ENCODE data around the gene TOMM22. TPM values are rescaled to one million over a fixed set of nuclear protein-coding genes. Genes with fewer than 3 reads are reported as not detected.

The TOMM22 gene
- total RNA-seq, 1 donor from 2014 or later, result 108 TPM

DNA sequence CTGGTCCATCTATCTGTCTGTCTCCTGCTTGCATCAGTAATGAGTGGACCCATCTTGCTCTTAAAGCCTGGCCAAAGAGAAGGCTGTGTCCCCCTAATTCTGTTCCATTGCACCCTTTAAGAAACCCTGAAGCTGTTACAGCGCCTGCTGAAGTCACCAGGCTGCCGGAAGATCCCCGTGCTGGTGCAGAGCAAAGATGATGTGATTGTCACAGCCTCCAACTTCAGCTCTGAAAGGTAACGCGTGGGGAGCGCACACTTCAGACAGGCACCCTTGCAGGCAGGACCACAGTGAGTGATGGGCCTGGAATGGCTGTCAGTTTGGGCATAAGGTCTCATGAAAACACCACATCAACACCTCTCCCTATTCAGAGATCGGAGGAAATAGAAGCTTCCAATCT lies 42.4 kb downstream of the TOMM22 start:
- TF ChIP-seq, protein P1, sequence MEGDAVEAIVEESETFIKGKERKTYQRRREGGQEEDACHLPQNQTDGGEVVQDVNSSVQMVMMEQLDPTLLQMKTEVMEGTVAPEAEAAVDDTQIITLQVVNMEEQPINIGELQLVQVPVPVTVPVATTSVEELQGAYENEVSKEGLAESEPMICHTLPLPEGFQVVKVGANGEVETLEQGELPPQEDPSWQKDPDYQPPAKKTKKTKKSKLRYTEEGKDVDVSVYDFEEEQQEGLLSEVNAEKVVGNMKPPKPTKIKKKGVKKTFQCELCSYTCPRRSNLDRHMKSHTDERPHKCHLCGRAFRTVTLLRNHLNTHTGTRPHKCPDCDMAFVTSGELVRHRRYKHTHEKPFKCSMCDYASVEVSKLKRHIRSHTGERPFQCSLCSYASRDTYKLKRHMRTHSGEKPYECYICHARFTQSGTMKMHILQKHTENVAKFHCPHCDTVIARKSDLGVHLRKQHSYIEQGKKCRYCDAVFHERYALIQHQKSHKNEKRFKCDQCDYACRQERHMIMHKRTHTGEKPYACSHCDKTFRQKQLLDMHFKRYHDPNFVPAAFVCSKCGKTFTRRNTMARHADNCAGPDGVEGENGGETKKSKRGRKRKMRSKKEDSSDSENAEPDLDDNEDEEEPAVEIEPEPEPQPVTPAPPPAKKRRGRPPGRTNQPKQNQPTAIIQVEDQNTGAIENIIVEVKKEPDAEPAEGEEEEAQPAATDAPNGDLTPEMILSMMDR (IDR thresholded peaks at IDR 0.05; ENCODE audit: unreplicated experiment), result no peak
- no peak for DNase-seq (ENCODE audit: low spot score)
- H3K4me3 Mint-ChIP-seq (ENCODE audit: unreplicated experiment), result no peak overlapping the region
- peaks cover 52% of the 10 kb centered on the region for H3K36me3 Mint-ChIP-seq (ENCODE audit: low read depth, unreplicated experiment)
- H3K9me3 Mint-ChIP-seq (ENCODE audit: unreplicated experiment), result no peaks in the 10 kb centered on the region
- peaks cover 9% of the 10 kb centered on the region for H3K4me1 Mint-ChIP-seq (ENCODE audit: unreplicated experiment)
- peaks cover 3% of the 10 kb centered on the region for H3K27me3 Mint-ChIP-seq (ENCODE audit: unreplicated experiment)
- H3K27ac Mint-ChIP-seq (ENCODE audit: unreplicated experiment), result no peak overlapping the region

DNA sequence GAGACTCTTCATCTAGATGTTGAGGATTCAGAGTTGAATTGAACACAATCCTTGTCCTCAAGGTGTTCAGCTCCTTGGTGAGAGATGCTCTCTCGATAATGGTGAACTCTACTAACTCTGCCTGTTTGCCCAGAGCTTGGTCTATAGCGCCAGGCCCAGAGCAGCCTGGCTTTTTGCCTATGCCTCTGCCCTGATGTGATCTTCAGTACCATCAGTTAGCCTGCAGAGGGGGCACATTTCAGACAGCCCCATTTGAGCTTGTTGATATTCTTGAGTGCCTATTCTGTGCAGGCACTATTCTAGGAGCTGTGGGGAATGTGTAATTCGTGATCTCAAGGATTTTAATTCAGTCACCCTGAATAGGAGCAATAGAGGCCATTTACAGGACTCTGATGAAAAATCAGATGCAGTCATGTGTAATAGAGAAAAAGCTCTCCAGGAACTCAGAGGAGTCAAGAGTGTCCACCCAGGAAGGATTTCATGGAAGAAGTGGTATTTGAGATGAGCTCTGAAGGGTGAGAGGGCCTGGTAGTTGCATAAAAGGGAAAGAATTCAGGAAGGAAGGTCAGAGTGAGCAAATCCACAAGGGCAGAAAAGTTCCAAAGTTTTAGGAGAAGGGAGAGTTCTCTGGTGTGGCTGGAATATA lies 43.3 kb downstream of the TOMM22 start:
- no peaks in the 10 kb centered on the region for H3K9me3 Mint-ChIP-seq (ENCODE audit: unreplicated experiment)
- peaks cover 3% of the 10 kb centered on the region for H3K27me3 Mint-ChIP-seq (ENCODE audit: unreplicated experiment)
- peak overlapping the region; percentile 20 for H3K27ac Mint-ChIP-seq (ENCODE audit: unreplicated experiment)
- H3K36me3 Mint-ChIP-seq (ENCODE audit: low read depth, unreplicated experiment), result peaks cover 57% of the 10 kb centered on the region
- peaks cover 9% of the 10 kb centered on the region for H3K4me1 Mint-ChIP-seq (ENCODE audit: unreplicated experiment)
- H3K4me3 Mint-ChIP-seq (ENCODE audit: unreplicated experiment), result peak overlapping the region; percentile 47
- DNase-seq (ENCODE audit: low spot score), result peak; percentile 45
- TF ChIP-seq, protein P1 (IDR thresholded peaks at IDR 0.05; ENCODE audit: unreplicated experiment), result no peak

DNA sequence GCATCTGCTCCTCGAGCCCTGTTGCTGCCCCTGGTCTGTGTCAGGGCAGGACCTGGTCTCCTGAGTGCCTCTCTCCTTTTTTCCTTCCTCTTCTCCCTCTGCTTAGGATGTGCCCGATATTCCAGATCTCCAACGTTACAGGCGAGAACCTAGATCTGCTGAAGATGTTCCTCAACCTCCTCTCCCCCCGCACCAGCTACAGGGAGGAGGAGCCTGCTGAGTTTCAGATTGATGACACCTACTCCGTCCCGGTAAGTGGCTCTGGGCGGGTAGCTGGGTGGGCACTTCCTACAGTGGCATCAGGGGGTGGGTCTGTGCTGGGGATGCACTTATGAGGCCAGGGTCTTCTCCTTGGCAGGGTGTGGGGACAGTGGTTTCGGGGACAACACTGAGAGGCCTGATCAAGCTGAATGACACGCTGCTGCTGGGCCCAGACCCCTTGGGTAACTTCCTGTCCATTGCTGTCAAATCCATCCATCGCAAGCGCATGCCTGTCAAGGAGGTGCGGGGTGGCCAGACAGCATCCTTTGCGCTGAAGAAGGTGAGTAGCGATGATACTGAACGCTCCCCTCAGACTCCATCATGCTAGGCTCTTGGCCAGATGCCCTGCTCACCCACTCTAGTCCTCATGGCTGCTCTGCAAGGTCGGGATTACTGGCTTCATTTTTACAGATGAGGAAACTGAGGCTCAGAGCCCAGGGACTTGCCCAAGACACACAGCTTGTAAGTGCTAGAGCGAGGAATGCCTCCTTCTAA lies 44.3 kb downstream of the TOMM22 start:
- TF ChIP-seq, protein P1 (IDR thresholded peaks at IDR 0.05; ENCODE audit: unreplicated experiment), result no peak
- no peak overlapping the region for H3K4me3 Mint-ChIP-seq (ENCODE audit: unreplicated experiment)
- peaks cover 9% of the 10 kb centered on the region for H3K4me1 Mint-ChIP-seq (ENCODE audit: unreplicated experiment)
- H3K36me3 Mint-ChIP-seq (ENCODE audit: low read depth, unreplicated experiment), result peaks cover 66% of the 10 kb centered on the region
- DNase-seq (ENCODE audit: low spot score), result no peak
- H3K27ac Mint-ChIP-seq (ENCODE audit: unreplicated experiment), result no peak overlapping the region
- H3K27me3 Mint-ChIP-seq (ENCODE audit: unreplicated experiment), result peaks cover 3% of the 10 kb centered on the region
- no peaks in the 10 kb centered on the region for H3K9me3 Mint-ChIP-seq (ENCODE audit: unreplicated experiment)

DNA sequence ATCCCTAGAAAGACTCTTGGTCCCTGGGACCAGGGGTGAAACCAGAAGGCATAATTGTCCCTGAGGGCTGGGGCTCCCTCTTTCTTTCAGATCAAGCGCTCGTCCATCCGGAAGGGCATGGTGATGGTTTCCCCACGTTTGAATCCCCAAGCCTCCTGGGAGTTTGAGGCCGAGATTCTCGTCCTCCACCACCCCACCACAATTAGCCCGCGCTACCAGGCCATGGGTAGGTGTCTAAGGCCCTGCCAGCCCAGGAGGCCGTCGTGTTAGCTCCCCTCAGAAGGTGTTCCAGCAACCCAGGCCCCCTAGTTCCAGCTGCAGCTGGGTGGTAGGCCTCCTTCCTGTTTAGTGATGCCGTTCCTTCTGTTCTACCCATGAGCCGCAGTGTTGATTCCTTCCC lies 45.4 kb downstream of the TOMM22 start:
- H3K4me3 Mint-ChIP-seq (ENCODE audit: unreplicated experiment), result no peak overlapping the region
- peaks cover 60% of the 10 kb centered on the region for H3K36me3 Mint-ChIP-seq (ENCODE audit: low read depth, unreplicated experiment)
- H3K27me3 Mint-ChIP-seq (ENCODE audit: unreplicated experiment), result peaks cover 3% of the 10 kb centered on the region
- H3K9me3 Mint-ChIP-seq (ENCODE audit: unreplicated experiment), result no peaks in the 10 kb centered on the region
- DNase-seq (ENCODE audit: low spot score), result no peak
- H3K27ac Mint-ChIP-seq (ENCODE audit: unreplicated experiment), result no peak overlapping the region
- TF ChIP-seq, protein P1 (IDR thresholded peaks at IDR 0.05; ENCODE audit: unreplicated experiment), result no peak
- H3K4me1 Mint-ChIP-seq (ENCODE audit: unreplicated experiment), result peaks cover 9% of the 10 kb centered on the region
